HG02840 (cell line): ENCODE results near the gene GSKIP.

ENCODE experiments used
- ATAC-seq: cut with Tn5 transposase; IDR thresholded peaks from one replicate; pipeline ENCODE4 v1.9.1; 2021; ENCODE audit warnings: mild to moderate bottlenecking, moderate library complexity, moderate number of reproducible peaks; ENCODE audit not compliant: unreplicated experiment, low FRiP score

The GSKIP gene

DNA sequence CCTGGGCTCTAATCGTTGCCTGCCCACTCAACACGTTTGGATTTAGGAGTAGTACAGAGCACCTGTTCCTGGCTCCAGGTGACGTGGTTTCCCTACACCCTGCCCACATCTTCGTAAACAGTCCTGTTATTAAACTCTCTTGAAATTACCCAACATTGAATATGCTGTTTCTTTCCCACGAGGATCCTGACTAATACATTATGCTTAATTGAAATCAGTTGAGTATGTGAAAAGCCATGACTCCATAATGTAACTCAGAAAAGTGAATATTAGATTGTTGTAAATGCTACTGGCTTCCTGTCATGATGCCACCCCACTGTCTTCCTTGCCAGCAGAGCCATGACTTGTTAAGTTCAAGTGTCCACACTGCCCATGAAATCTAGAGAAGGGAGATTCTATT, 50.2 kb downstream of the GSKIP start:
- ATAC-seq = no peak

DNA sequence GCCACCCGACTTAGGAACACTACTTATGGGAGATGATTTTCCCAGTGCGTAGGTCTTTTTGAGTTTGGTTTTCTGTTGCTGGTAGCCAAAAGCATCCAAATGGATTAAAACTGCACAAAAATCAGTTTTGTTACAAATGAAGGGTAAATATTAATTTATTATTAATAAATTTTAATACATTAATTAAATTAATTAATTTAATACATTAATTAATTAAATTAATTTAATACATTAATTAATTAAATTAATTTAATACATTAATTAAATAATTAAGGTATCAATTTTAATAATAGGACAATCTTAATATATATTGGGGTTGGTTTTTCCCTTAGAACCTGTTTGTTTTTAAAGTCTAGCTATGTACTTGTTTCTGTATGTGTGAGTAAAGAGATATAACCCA, 52.2 kb downstream of the GSKIP start:
- no peak for ATAC-seq

DNA sequence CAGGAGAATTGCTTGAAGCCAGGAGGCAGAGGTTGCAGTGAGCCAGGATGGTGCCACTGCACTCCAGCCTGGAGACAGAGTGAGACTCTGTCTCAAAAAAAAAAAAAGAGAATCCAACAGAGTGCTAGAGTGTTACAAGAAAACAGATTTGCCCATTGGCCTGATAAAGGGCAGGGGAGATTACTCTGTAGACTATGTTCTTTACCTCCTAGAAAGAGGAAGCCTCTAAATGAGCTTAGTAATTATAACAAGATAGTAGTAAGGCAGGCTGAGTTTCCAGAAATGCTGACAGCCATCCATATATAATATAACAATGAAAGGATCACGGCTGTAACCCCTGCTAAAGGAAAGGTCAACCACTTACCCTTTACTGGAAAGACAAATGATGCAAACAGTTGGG, 53.0 kb downstream of the GSKIP start:
- no peak for ATAC-seq

DNA sequence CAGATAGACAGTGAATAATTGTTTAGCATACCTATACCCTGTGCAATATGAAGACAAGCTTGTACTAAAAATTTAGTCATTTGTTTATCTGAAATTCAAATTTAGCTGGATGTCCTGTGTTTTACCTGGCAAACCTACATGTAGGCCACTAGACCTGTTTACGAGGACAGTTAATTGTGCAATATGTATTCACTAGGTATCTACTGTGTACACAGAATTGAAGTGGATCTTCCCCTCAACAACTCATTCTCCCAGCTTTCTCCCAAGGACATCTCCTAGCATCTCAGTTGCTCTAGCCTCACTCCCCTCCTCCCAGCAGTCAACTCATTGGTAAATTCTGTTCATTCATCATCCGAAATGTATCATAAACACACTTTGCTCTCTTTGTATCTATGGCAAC, 53.9 kb downstream of the GSKIP start:
- no peak for ATAC-seq

DNA sequence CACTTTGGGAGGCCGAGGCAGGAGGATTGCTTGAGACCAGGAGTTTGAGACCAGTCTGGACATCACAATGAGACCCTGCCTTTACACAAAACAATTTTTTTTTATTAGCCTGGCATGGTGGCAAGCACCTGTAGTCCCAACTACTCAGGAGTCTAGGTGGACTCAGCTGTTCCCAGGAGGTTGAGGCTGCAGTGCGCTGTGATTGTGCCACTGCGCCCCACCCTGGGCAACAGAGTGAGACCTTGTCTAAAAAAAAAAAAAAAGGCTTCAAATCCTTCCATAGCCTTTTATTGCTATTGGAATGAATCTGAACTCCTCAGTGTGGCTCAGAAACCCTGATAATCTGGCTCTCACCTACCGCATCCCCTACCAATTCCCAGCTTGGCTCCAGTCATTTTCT, 54.7 kb downstream of the GSKIP start:
- no peak for ATAC-seq

DNA sequence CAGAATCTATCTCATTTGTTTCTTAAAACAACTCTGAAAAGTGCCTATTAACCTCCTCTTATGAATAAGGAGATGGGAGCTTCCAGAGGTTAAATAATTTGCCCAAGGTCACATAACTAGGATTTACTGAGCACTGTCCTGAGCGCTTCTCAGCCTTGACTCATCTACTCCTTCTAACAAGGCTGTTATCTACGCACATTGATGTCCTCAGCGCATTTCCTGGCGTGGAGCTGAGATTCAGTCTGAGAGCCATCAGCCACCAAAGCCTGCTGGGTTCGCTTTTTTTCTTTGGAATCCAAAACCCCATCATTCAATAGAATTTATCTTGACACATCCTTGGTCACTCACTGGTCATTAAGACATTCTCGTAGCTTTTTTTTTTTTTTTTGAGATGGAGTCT, 57.9 kb downstream of the GSKIP start:
- ATAC-seq = no peak

DNA sequence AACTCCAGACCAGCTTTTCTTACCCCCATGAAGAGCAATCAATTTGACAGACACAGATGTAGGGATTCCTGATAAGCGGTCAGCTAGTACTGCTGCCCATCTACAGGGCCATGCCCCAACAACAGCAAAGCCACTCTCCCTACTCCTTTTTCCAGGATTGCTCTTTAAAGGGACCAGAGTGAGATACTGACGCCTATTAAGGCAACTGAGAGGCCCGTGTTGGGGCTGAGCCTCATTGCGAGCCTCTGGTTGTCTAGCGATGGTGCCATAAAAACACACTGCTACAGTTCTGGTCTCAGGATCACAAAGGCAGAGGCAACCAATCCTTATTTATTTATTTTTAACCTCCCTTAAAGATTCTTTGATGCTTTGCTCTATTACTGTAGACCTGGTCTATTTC, 59.7 kb downstream of the GSKIP start:
- ATAC-seq = no peak

DNA sequence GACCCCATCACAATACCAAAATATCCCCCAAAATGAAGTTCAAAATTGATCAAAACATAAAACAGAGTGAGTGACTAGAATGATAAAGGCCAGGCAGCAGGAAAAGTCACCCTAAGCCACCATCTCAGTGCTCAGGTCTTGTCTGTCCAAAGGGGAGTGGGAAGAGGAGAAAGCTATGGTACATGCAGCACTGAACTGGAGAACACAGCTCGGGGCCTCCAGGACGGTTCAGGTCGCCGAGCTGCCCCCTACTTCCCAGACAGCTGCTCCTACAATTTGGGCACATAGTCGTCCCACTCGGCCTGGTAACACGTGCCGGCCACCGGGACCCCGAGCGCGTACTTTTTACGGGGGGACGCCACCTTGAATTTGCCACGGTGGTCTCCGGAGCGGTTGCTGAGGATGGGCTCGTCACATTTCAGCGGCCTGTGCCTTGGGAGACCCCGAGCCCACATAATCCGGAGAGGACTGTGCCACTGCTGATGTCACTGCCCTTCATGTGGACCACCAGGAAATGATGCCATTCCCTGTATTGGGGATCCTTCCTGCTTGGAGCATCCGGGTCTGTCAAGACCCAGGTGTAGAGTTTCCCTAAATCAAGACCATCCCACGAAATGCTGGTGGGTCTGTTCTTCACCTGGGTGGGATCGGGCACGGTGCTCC, 60.3 kb downstream of the GSKIP start:
- ATAC-seq = no peak

DNA sequence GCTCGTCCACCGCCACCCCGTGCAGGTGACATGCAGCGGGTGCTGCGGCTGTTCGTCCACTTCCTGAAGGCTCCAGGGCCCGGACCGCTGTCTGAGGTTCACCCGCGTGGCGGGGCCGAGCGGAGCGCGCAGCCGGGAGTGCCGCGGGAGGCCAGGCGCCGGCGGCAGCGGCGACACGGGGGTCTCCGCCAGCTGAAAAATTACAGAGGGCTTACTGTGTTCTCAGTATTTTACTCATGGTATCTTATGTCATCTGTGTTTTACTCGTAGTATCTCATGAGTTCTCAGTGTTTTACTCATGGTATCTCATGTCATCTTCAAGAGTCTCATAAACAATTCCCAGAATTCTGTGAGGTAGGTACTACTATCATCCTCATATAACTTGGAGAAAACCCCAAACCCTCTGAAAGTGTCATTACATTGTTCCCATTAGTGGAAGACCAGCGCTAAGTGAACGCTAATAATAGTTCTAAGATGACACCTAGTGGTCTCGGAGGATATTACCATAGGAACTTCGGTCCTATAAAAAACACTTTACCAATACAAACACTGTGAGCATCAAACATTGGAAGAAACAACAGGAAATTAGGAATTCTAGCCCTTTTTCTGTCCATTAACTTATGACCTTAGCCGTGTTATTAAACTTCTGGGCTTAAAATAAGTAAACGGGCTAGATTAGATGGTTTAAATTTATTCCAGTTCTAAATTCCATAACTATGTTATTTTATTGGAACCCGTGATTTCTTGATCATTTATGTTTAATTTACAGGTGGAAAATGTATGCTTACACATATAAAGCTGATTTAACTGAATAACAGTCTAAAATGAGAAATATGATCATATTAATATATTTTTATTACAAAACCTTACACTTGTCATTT, 61.0 kb downstream of the GSKIP start:
- no peak for ATAC-seq

DNA sequence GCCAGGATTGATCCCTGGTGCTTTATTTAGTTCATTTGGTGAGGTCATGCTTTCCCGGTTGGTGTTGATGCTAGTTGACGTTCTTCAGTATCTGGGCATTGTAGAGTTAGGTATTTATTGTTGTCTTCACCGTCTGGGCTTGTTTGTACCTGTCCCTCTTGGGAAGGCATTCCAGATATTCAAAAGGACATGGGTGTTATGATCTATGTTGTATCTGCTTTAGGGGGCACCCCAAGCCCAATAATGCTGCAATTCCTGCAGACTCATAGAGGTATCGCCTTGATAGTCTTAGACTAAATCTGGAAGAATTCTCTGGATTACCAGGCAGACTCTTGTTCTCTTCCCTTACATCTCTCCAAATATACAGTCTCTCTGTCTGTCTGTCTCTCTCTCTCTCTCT, 70.7 kb downstream of the GSKIP start:
- ATAC-seq = no peak
